ENCODE results near the gene LAMA2. TPM values are rescaled to one million over a fixed set of nuclear protein-coding genes. Genes with fewer than 3 reads are reported as not detected.

The LAMA2 gene
- polyA plus RNA-seq, 12 donors: 96.1 to 182 (median 156) TPM

DNA sequence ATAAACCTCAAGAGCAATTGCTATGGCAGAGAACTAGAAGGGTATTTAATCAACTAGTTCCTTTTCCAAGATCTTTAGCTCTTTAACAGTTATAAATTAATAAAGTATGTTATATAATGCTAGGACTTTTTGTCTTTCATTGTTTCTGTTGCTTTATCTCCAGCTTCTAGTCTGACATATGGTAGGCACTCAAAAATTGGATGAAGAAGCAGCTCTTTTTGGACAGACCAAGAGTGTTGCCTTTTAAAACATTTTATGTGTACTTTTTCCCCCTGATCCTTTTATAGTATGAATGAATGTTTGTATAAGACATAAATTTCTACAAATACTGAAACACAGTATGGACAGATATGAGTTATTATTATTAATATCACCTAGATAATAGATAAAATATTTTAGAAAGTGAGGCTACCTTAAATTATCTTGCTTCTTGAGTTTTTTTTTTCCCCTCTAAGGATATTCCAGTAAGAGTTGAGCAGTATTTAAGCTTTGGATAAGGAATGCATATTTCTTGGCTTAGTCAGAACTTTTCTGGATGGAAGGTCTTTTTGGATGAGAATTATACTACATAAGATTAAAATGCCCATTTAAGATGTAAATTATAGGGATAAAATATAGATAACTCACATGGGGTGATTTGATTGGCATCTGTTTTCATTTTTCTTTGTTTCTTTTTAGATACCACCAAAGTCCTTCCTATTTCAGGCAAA is 16.6 kb downstream of the LAMA2 start:
- DNase-seq: no peak

DNA sequence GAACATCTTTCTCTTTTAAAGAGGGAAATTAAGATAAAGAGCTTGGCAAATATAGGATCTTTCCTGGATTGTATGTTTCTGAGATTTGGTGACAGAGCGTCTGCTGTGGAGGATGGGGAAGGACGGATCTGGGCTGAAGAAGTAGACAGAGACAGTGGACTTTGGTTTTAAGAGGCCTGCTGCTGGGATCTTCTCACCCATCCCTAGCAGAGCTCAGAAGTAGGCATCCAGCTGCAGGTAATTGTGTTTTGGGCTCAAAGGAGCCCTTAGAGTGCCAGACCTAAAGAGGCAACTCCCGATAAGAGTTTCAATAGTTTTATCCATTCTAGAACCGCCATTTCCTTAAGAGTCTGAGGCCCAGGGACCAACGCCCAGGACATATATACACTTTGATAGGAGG is 20.8 kb downstream of the LAMA2 start:
- DNase-seq: no peak

- DNase-seq: no peak
Measured at GRCh38 chr6:128914051-128914450, 31.1 kb downstream of the LAMA2 start.

DNA sequence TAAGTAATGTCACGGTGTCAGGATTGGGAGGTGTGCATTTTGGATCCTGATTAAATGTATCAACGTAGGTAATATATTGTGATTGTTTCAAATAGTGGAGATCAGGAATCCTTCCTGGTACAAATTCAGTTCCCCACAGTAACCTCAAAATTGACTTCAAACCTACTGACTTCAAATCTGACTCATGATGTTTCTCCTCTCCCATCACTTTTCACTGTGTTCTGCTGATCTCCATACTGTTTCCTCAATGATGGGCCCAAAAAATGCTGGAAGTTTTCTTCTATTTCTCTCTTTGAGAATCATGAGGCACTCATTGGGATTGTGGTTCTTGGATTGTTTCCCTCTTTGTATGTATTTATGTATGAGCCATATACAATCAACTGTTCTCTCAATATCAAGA is 35.9 kb downstream of the LAMA2 start:
- DNase-seq: no peak

DNA sequence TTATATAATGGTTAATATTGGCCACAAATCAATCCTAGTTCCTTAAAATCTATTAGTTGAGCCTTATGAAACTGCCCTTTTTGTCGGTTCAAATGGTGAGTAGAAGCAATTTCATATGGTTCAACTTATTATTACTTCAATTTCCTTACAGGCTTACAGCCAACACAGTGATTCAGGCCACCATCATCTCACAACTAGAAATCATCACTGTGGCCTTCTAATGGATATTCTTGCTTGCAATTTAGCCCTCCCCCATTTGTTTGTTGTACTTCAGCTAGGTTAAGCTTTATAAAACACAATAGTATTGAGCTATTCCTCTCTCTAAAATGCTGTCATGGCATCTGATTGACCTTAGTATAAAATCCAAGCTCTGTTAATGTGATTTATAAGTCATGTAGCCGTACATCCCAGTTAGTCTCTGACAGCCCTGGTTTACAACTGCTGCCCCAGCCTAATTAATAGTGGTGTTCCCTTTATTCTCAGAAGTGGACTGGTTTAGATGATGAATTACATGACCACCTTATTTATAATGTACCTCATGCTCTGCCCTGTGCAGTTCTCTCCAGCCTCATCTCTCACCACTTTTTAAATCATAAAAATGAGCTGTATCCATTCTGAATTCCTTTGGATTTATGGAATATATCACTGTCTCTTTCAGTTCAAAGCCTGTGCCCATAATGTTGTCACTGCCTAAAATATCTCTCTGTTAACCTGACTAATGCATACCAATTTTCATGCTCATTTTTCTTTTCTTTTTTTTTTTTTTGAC is 36.7 kb downstream of the LAMA2 start:
- no peak for DNase-seq

DNA sequence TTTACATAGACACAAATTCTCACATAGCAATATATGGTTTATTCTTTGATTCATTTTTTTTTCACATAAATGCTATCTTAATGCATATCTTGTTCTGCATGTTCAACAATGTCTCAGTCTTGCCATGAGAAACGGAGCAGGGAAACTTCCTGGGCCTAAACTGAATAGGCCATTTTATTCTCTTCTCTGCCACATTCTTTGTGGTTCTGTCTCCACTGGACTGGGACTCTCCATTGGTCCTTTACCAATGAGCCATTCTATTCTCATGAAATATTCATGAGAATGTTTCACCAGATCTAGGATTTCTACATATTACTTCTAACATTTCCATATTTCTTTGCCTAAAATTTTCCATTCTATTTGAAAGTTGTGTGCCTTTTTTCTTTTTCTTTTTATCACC is 42.8 kb downstream of the LAMA2 start:
- DNase-seq: no peak

DNA sequence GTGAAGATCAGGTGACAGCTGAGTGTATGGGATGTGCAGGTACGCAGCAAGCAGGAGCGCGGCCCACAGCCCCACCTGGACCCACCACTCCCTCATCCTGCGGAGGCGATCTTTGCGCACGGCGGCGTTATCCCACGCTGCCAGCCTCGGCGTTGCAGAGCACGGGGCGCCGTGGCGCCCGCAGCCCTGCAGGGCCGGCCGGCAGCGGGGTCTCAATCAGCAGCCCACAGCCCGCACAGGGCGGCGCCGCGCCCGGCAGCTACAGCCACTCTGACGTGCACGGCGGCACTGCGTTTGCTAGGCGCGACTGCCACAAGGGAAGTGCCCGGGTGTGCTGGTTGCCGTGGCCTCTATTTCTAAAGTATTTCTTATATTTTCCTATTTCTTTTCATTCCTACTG is 46.9 kb downstream of the LAMA2 start:
- DNase-seq: no peak

- DNase-seq: no peak
Measured at GRCh38 chr6:128930321-128930720, 47.4 kb downstream of the LAMA2 start.

DNA sequence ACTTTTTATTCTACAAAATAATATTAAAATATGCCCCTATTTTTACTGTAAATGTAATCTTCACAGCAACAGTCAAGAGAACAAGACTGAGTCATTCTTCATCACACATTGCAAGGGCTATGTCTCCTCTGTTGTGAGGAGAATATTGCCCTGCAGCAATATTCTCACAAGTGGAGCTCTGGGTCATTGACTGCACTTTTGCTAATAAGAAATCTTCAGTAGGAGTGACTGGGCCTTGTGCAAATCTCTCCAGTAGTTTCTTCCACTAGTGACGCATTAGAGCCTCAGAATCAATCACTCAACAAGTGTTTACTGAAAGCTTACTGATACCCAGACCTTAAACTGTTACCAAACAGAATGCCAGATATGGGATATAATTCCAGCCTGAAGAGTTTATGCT is 49.1 kb downstream of the LAMA2 start:
- DNase-seq: no peak

DNA sequence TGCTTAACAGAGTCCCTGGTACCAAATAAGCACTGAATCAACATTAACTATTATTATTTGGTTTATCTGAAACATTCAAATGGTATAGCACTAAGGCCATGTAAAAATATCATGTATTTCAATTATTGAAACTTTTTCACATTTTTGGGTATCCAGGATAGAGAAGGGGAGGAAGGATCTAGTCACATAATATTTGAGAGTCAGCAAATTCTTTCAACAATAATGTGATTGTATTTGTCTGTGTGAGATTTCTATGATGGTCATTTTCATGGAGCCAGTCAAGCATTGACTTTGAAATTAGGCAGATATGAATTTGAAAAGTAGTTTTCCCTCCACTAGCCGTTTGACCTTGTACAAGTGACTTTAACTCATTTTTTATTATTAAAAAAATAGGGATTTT is 67.9 kb downstream of the LAMA2 start:
- no peak for DNase-seq

DNA sequence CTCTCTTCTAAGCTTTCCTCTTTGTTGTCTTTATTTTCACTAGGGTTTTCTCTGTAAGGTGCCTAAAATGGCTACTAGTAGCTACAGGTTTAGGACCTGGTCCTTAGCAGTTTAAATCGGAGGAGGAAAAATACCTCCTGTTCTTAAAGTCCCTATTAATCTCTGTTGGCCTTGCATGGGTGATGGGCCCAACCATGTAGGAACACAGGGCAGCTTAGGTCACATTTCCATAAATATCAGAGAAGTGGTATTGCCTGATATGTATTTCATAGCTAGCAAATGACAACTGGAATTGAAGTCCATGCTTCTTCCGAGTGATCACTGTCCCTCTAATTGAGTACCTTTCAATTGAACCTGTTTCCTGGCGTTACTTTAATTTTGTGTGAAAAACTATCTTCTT is 70.0 kb downstream of the LAMA2 start:
- DNase-seq: no peak

- DNase-seq: no peak
Measured at GRCh38 chr6:128954308-128955043, 71.5 kb downstream of the LAMA2 start.

- no peak for DNase-seq
Measured at GRCh38 chr6:128963561-128963960, 80.6 kb downstream of the LAMA2 start.

DNA sequence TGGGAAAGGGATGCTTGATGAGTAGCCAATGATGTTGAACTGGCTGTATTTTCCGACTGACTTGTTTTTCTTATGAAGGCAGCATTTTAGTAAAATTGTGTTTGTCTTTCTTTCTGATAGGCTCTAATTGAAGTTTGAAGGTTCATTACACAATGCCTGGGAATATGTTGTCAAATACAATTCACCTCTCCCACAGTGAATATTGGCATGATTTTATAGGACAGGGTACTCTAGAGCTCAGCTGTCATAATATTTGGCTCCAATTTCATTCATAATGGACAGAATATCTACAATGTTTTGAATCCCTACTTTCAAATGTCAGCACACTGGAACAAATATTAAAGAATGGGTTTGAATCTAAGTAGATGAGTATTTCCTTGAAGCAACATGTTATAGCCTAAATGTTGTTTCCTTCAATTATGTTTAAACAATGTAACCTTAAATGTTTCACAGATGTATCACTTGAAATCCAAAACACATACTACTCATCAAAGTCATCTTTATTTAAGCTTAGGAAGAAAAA is 81.4 kb downstream of the LAMA2 start:
- no peak for DNase-seq

GRCh38 chr6:128964771-128965170 is 81.8 kb downstream of the LAMA2 start:
- DNase-seq: no peak

GRCh38 chr6:128966934-128967333 is 84.0 kb downstream of the LAMA2 start:
- DNase-seq: no peak

DNA sequence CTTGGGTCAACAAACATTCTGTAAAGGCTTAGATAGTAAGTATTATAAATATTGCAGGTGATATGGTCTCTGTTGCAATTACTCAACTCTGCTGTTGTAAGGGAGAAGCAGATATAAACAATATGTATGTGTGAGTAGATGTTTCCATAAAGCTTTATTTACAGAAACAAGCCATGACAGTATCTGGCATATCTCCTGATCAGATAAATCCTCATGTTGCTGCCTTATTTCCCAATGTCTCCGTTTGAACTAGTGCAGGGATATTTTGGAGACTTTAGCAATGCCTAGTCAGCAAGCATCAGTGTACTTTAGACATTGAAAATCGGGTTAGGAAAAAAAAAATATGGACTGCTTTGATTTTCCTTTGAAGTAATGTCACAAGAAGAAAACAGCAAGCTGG is 96.1 kb downstream of the LAMA2 start:
- DNase-seq: no peak

- DNase-seq: no peak
Measured at GRCh38 chr6:128981716-128982115, 98.8 kb downstream of the LAMA2 start.

- DNase-seq: no peak
Measured at GRCh38 chr6:128990360-128990759, 107.4 kb downstream of the LAMA2 start.

DNA sequence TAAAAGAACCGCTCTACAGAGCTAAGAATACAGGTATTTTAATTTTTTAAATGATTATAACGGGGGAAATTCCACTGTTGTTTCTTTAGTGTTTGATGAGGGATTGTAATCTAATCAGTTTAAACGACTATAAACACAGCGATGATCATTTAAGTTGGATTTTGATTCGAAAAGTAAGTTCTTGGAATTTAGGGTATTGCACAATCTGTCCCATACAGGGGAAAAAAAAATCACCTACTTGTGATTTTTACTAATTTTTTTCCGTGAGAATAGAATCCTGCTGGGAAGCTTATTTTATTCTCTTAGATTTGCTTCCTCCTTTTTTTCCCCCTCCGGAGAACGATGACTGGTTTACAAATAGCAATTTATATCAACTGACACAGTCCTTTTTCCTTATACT is 108.0 kb downstream of the LAMA2 start:
- no peak for DNase-seq

- no peak for DNase-seq
Measured at GRCh38 chr6:128993166-128993565, 110.2 kb downstream of the LAMA2 start.

GRCh38 chr6:128997880-128998279 is 114.9 kb downstream of the LAMA2 start:
- DNase-seq: no peak

Measured in muscle of arm (tissue), 12 donors.